ENCODE measurements around the gene ZMIZ1.

Gene ZMIZ1

GRCh38 chr10:79241990-79242619 is 173.3 kb downstream of the ZMIZ1 start:
- no peak overlapping the region for H3K23ac ChIP-seq (ENCODE audit: low read length in 2 of 2)
- no peaks in the 10 kb centered on the region for H3K9me3 ChIP-seq (ENCODE audit: control insufficient read depth, low read length)
- peak overlapping the region; percentile 54 for H4K91ac ChIP-seq (ENCODE audit: low read length)
- H3K79me1 ChIP-seq (replicated peaks; ENCODE audit: low read length, poor library complexity, severe bottlenecking) = peaks cover 36% of the 10 kb centered on the region
- H2BK5ac ChIP-seq (ENCODE audit: low read depth, low read length, poor library complexity, severe bottlenecking) = no peak overlapping the region
- peaks cover 58% of the 10 kb centered on the region for H3K4me1 ChIP-seq (ENCODE audit: control insufficient read depth, insufficient read depth, low read depth, low read length)
- H3K27ac ChIP-seq (ENCODE audit: low read length, poor library complexity, severe bottlenecking) = no peak overlapping the region
- peak overlapping the region; percentile 57 to 66 for H3K4me3 ChIP-seq (ENCODE audit: insufficient read depth in 1 of 2, low read depth in 1 of 2, low read length in 2 of 2)
- peak overlapping the region; percentile 63 for H3K9ac ChIP-seq (ENCODE audit: low read length)
- peak overlapping the region; percentile 84 for H2BK120ac ChIP-seq (ENCODE audit: low read depth, low read length)
- H3K36me3 ChIP-seq (ENCODE audit: control insufficient read depth in 1 of 2, insufficient read depth in 2 of 2, low read depth in 1 of 2, low read length in 2 of 2) = peaks cover 5 to 44% of the 10 kb centered on the region in 2 experiments
- no peaks in the 10 kb centered on the region for H3K27me3 ChIP-seq (ENCODE audit: control insufficient read depth in 1 of 2, insufficient read depth in 1 of 2, low read length in 2 of 2)
- H3K18ac ChIP-seq (ENCODE audit: low read depth in 1 of 2, low read length in 2 of 2) = peak overlapping the region; percentile 58 to 65
- peak overlapping the region in 1 of 2 experiments; percentile 59 for H3K4ac ChIP-seq (ENCODE audit: low read depth in 1 of 2, low read length in 2 of 2)
- H2AK5ac ChIP-seq (ENCODE audit: low read length, severe bottlenecking) = no peak overlapping the region
- H2BK15ac ChIP-seq (ENCODE audit: low read depth, poor library complexity, severe bottlenecking) = peak overlapping the region; percentile 15
- peak; percentile 86 for DNase-seq
- no peak overlapping the region for H3K14ac ChIP-seq (ENCODE audit: low read length in 2 of 2)
- H4K8ac ChIP-seq (ENCODE audit: low read length) = peak overlapping the region; percentile 82
- under 1% methylated on average over 15 of the region's 36 CpGs for WGBS
- no peak overlapping the region for H2AFZ ChIP-seq (ENCODE audit: low read depth, low read length)
- H3K4me2 ChIP-seq (ENCODE audit: low read length, poor library complexity, severe bottlenecking) = peak overlapping the region; percentile 87
- peak overlapping the region; percentile 51 to 69 for H2BK12ac ChIP-seq (ENCODE audit: low read length in 2 of 2)

GRCh38 chr10:79242620-79243152 is 173.9 kb downstream of the ZMIZ1 start:
- H2BK15ac ChIP-seq (ENCODE audit: low read depth, poor library complexity, severe bottlenecking) = no peak overlapping the region
- H4K8ac ChIP-seq (ENCODE audit: low read length) = peak overlapping the region; percentile 55
- peaks cover 63% of the 10 kb centered on the region for H3K4me1 ChIP-seq (ENCODE audit: control insufficient read depth, insufficient read depth, low read depth, low read length)
- H2AFZ ChIP-seq (ENCODE audit: low read depth, low read length) = no peak overlapping the region
- H3K4me3 ChIP-seq (ENCODE audit: insufficient read depth in 1 of 2, low read depth in 1 of 2, low read length in 2 of 2) = peak overlapping the region; percentile 57 to 66
- no peaks in the 10 kb centered on the region for H3K9me3 ChIP-seq (ENCODE audit: control insufficient read depth, low read length)
- H3K14ac ChIP-seq (ENCODE audit: low read length in 2 of 2) = no peak overlapping the region
- H2BK120ac ChIP-seq (ENCODE audit: low read depth, low read length) = peak overlapping the region; percentile 84
- H3K27ac ChIP-seq (ENCODE audit: low read length, poor library complexity, severe bottlenecking) = no peak overlapping the region
- peaks cover 0 to 42% of the 10 kb centered on the region in 2 experiments for H3K36me3 ChIP-seq (ENCODE audit: control insufficient read depth in 1 of 2, insufficient read depth in 2 of 2, low read depth in 1 of 2, low read length in 2 of 2)
- no peaks in the 10 kb centered on the region for H3K27me3 ChIP-seq (ENCODE audit: control insufficient read depth in 1 of 2, insufficient read depth in 1 of 2, low read length in 2 of 2)
- H3K4me2 ChIP-seq (ENCODE audit: low read length, poor library complexity, severe bottlenecking) = peak overlapping the region; percentile 87
- H3K79me1 ChIP-seq (replicated peaks; ENCODE audit: low read length, poor library complexity, severe bottlenecking) = peaks cover 41% of the 10 kb centered on the region
- no peak overlapping the region for H3K4ac ChIP-seq (ENCODE audit: low read depth in 1 of 2, low read length in 2 of 2)
- H2BK5ac ChIP-seq (ENCODE audit: low read depth, low read length, poor library complexity, severe bottlenecking) = no peak overlapping the region
- WGBS = 0% methylated on average over 21 of the region's 60 CpGs
- peak; percentile 90 for DNase-seq
- H3K23ac ChIP-seq (ENCODE audit: low read length in 2 of 2) = no peak overlapping the region
- H4K91ac ChIP-seq (ENCODE audit: low read length) = peak overlapping the region; percentile 21
- no peak overlapping the region for H2AK5ac ChIP-seq (ENCODE audit: low read length, severe bottlenecking)
- no peak overlapping the region for H2BK12ac ChIP-seq (ENCODE audit: low read length in 2 of 2)
- H3K18ac ChIP-seq (ENCODE audit: low read depth in 1 of 2, low read length in 2 of 2) = peak overlapping the region; percentile 25 to 58
- H3K9ac ChIP-seq (ENCODE audit: low read length) = peak overlapping the region; percentile 49

- H2AK5ac ChIP-seq (ENCODE audit: low read length, severe bottlenecking) = no peak overlapping the region
- H3K27me3 ChIP-seq (ENCODE audit: control insufficient read depth in 1 of 2, insufficient read depth in 1 of 2, low read length in 2 of 2) = no peaks in the 10 kb centered on the region
- H2BK5ac ChIP-seq (ENCODE audit: low read depth, low read length, poor library complexity, severe bottlenecking) = no peak overlapping the region
- peak overlapping the region; percentile 75 for H2BK15ac ChIP-seq (ENCODE audit: low read depth, poor library complexity, severe bottlenecking)
- H2BK120ac ChIP-seq (ENCODE audit: low read depth, low read length) = peak overlapping the region; percentile 73
- peaks cover 45% of the 10 kb centered on the region for H3K79me1 ChIP-seq (replicated peaks; ENCODE audit: low read length, poor library complexity, severe bottlenecking)
- H3K18ac ChIP-seq (ENCODE audit: low read depth in 1 of 2, low read length in 2 of 2) = peak overlapping the region; percentile 46 to 74
- H3K4ac ChIP-seq (ENCODE audit: low read depth in 1 of 2, low read length in 2 of 2) = peak overlapping the region in 1 of 2 experiments; percentile 62
- H2AFZ ChIP-seq (ENCODE audit: low read depth, low read length) = no peak overlapping the region
- peak overlapping the region in 1 of 2 experiments; percentile 2 for H2BK12ac ChIP-seq (ENCODE audit: low read length in 2 of 2)
- H3K36me3 ChIP-seq (ENCODE audit: control insufficient read depth in 1 of 2, insufficient read depth in 2 of 2, low read depth in 1 of 2, low read length in 2 of 2) = peaks cover 0 to 36% of the 10 kb centered on the region in 2 experiments
- H4K91ac ChIP-seq (ENCODE audit: low read length) = peak overlapping the region; percentile 15
- H3K14ac ChIP-seq (ENCODE audit: low read length in 2 of 2) = no peak overlapping the region
- peak overlapping the region in 1 of 2 experiments; percentile 57 for H3K4me3 ChIP-seq (ENCODE audit: insufficient read depth in 1 of 2, low read depth in 1 of 2, low read length in 2 of 2)
- H3K4me1 ChIP-seq (ENCODE audit: control insufficient read depth, insufficient read depth, low read depth, low read length) = peaks cover 64% of the 10 kb centered on the region
- H3K9me3 ChIP-seq (ENCODE audit: control insufficient read depth, low read length) = no peaks in the 10 kb centered on the region
- no peak overlapping the region for H3K27ac ChIP-seq (ENCODE audit: low read length, poor library complexity, severe bottlenecking)
- H3K9ac ChIP-seq (ENCODE audit: low read length) = no peak overlapping the region
- no peak overlapping the region for H4K8ac ChIP-seq (ENCODE audit: low read length)
- peak overlapping the region; percentile 87 for H3K4me2 ChIP-seq (ENCODE audit: low read length, poor library complexity, severe bottlenecking)
- DNase-seq = peak; percentile 59
- WGBS = 3% methylated on average over 49 of the region's 120 CpGs
- no peak overlapping the region for H3K23ac ChIP-seq (ENCODE audit: low read length in 2 of 2)
These were observed 174.7 kb downstream of the ZMIZ1 start for GRCh38 chr10:79243181-79244067.

- H3K9ac ChIP-seq (ENCODE audit: low read length) = no peak overlapping the region
- no peak overlapping the region for H4K91ac ChIP-seq (ENCODE audit: low read length)
- H2BK5ac ChIP-seq (ENCODE audit: low read depth, low read length, poor library complexity, severe bottlenecking) = no peak overlapping the region
- H3K36me3 ChIP-seq (ENCODE audit: control insufficient read depth in 1 of 2, insufficient read depth in 2 of 2, low read depth in 1 of 2, low read length in 2 of 2) = peaks cover 0 to 33% of the 10 kb centered on the region in 2 experiments
- no peak overlapping the region for H3K4me3 ChIP-seq (ENCODE audit: insufficient read depth in 1 of 2, low read depth in 1 of 2, low read length in 2 of 2)
- no peak overlapping the region for H2AFZ ChIP-seq (ENCODE audit: low read depth, low read length)
- H3K4me1 ChIP-seq (ENCODE audit: control insufficient read depth, insufficient read depth, low read depth, low read length) = peaks cover 66% of the 10 kb centered on the region
- 57% methylated on average over 10 of the region's 10 CpGs for WGBS
- no peak overlapping the region for H2BK15ac ChIP-seq (ENCODE audit: low read depth, poor library complexity, severe bottlenecking)
- H3K14ac ChIP-seq (ENCODE audit: low read length in 2 of 2) = peak overlapping the region in 1 of 2 experiments; percentile 73
- peaks cover 42% of the 10 kb centered on the region for H3K79me1 ChIP-seq (replicated peaks; ENCODE audit: low read length, poor library complexity, severe bottlenecking)
- H3K18ac ChIP-seq (ENCODE audit: low read depth in 1 of 2, low read length in 2 of 2) = peak overlapping the region in 1 of 2 experiments; percentile 86
- no peak overlapping the region for H2AK5ac ChIP-seq (ENCODE audit: low read length, severe bottlenecking)
- no peaks in the 10 kb centered on the region for H3K27me3 ChIP-seq (ENCODE audit: control insufficient read depth in 1 of 2, insufficient read depth in 1 of 2, low read length in 2 of 2)
- DNase-seq = no peak
- H2BK12ac ChIP-seq (ENCODE audit: low read length in 2 of 2) = peak overlapping the region in 1 of 2 experiments; percentile 39
- no peak overlapping the region for H3K27ac ChIP-seq (ENCODE audit: low read length, poor library complexity, severe bottlenecking)
- H3K23ac ChIP-seq (ENCODE audit: low read length in 2 of 2) = peak overlapping the region in 1 of 2 experiments; percentile 84
- H2BK120ac ChIP-seq (ENCODE audit: low read depth, low read length) = peak overlapping the region; percentile 40
- H3K4ac ChIP-seq (ENCODE audit: low read depth in 1 of 2, low read length in 2 of 2) = peak overlapping the region in 1 of 2 experiments; percentile 9
- peak overlapping the region; percentile 87 for H3K4me2 ChIP-seq (ENCODE audit: low read length, poor library complexity, severe bottlenecking)
- no peaks in the 10 kb centered on the region for H3K9me3 ChIP-seq (ENCODE audit: control insufficient read depth, low read length)
- no peak overlapping the region for H4K8ac ChIP-seq (ENCODE audit: low read length)
These were observed 175.3 kb downstream of the ZMIZ1 start for GRCh38 chr10:79244068-79244442.

Measured in mesenchymal stem cell (in vitro differentiated cells and primary cell).